Measurements from ENCODE around the gene LMCD1.

The LMCD1 gene

DNA sequence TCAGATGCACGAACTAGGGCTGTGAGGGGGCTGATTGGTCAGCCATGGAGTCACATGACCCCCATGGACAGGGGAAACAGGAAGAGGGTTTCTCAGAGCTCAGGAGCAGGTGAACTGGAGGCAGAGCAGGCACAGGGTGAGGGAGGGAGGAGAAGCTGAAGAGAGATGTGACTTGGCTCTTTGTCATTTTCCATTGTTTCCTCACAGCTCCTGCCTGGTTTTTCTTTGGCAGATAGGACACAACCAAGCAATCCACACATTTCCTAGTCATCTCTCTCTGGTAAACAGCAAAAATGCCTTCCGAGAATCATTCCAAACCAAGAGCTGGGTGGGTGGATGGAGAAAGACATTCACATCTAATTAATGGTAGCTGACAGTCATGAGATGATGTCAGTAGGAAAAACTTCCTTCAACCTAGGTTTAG, 43.4 kb upstream of the LMCD1 start:
- TF ChIP-seq, protein P1, sequence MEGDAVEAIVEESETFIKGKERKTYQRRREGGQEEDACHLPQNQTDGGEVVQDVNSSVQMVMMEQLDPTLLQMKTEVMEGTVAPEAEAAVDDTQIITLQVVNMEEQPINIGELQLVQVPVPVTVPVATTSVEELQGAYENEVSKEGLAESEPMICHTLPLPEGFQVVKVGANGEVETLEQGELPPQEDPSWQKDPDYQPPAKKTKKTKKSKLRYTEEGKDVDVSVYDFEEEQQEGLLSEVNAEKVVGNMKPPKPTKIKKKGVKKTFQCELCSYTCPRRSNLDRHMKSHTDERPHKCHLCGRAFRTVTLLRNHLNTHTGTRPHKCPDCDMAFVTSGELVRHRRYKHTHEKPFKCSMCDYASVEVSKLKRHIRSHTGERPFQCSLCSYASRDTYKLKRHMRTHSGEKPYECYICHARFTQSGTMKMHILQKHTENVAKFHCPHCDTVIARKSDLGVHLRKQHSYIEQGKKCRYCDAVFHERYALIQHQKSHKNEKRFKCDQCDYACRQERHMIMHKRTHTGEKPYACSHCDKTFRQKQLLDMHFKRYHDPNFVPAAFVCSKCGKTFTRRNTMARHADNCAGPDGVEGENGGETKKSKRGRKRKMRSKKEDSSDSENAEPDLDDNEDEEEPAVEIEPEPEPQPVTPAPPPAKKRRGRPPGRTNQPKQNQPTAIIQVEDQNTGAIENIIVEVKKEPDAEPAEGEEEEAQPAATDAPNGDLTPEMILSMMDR (conservative IDR thresholded peaks at IDR 0.05; ENCODE audit: low read depth, low read length), result no peak
- H3K4me3 ChIP-seq (ENCODE audit: low read length), result no peak overlapping the region
- no peak for DNase-seq (ENCODE audit: low read depth)

DNA sequence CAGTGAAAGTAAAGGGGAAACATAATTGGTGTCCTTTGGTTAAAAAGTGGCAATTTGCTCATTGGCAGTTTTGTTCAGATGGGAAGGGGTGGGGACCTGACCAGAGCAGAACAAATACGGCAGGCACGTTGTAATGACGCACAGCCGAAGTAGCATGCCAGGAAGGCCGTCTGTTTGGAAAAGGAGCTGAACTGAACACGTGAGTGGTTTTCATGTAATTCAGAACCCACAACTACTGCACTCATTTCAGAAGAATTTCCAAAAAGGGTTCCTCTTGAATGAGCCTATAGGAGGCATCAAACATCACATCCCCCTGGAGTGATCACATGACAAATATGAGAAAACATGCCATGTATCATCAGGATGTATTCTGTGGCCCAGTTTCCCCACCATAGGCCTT, 42.9 kb upstream of the LMCD1 start:
- TF ChIP-seq, protein P1 (conservative IDR thresholded peaks at IDR 0.05; ENCODE audit: low read depth, low read length), result no peak
- no peak for DNase-seq (ENCODE audit: low read depth)
- H3K4me3 ChIP-seq (ENCODE audit: low read length), result no peak overlapping the region

DNA sequence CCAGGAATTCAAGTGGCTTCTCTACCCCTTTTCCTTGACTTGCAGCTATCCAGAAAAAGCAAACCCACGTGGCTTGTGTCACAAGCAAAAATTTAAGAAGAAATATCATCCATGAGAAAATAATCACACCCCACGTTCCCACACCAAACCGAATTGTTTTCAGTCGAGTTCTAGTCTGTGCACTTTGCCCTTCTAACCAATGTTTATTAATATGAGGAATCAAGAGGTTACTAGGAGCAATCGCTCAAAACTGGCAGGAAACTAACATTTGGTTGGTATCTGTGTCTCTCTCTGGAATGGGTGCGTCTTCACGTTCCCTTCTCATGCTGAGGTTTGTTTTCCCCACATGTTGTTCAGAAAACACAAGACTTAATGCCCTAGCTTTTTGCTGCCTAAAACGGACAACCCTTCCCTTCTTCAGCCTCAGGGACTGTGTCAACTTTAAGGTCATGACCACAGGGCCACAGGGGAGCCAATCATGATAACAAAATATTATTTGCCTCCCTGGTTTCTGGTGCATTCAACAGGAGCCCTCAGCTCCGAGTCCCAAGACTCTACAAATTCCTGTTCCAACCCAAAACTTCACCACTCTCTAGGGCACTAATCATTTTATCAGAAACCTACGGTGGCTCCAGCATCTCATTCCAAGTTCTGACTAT, 41.4 kb upstream of the LMCD1 start:
- TF ChIP-seq, protein P1 (conservative IDR thresholded peaks at IDR 0.05; ENCODE audit: low read depth, low read length), result no peak
- DNase-seq (ENCODE audit: low read depth), result no peak
- H3K4me3 ChIP-seq (ENCODE audit: low read length), result no peak overlapping the region

DNA sequence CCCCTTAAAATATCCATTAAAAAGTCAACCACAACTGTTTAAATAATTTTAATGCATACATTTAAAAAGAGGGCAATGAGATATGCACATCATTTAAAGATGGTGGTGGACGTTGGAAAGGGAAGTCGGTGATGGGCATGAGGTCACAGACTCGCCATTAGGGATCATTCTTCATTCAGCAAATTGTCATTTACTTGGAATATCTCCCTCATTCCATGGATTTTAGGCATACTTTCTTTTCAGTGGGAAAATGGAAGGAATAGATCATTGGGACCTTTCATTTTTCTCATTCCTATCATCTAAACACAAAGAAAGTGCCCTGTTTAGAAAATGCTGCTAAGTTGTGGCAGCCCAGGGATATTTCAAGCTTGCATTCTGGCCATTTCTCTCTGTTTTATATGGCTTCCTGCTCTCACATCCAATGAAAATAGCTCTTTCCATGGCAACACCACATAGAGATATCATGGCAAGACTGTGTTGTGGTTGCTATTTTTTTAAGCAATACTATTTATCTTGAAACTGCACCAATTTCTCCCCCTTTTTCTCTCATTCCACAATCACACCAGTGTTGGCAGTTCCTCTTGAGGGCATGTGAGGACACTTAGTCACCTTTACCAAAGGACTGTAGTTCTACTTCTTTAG, 40.7 kb upstream of the LMCD1 start:
- no peak for DNase-seq (ENCODE audit: low read depth)
- TF ChIP-seq, protein P1 (conservative IDR thresholded peaks at IDR 0.05; ENCODE audit: low read depth, low read length), result no peak
- H3K4me3 ChIP-seq (ENCODE audit: low read length), result no peak overlapping the region

DNA sequence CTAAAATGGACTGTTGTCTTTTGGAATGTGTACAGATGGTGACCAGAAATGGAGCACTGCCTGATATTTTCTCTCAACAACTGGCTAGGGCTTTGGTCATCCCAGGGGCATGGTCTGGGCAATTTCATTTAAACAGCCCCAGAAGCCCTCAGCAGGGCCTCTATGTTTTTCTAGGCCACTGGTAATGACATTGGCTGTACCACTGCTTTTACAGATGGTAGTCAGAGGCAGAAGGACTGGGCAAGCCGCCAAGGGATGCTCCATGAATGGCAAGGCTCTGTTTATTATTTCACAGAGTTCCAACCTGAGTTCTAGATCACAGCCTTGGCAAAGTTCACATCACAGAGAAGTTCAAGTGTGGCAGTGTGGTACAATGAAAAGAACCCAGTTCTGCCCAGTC, 37.0 kb upstream of the LMCD1 start:
- no peak overlapping the region for H3K4me3 ChIP-seq (ENCODE audit: low read length)
- no peak for DNase-seq (ENCODE audit: low read depth)
- TF ChIP-seq, protein P1 (conservative IDR thresholded peaks at IDR 0.05; ENCODE audit: low read depth, low read length), result no peak

DNA sequence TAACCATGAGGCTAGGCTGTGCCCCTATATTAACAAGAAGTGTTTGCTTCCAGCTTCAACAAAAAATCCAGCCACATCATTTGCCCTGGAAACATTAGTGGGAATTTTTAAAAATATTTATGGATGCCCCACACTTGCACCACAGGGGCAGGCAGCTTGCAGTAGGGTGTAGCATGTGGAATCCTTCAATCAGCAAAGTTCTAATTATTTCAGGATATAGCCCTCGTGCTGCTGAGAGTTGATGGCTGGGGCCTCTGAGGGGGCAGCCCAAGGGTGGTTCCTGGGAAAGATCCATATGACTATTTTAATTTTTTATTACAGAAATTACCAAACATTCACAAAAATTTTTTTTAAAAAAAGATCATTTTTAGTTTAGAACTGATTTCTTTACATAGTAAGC, 35.1 kb upstream of the LMCD1 start:
- TF ChIP-seq, protein P1 (conservative IDR thresholded peaks at IDR 0.05; ENCODE audit: low read depth, low read length), result no peak
- no peak overlapping the region for H3K4me3 ChIP-seq (ENCODE audit: low read length)
- DNase-seq (ENCODE audit: low read depth), result no peak

DNA sequence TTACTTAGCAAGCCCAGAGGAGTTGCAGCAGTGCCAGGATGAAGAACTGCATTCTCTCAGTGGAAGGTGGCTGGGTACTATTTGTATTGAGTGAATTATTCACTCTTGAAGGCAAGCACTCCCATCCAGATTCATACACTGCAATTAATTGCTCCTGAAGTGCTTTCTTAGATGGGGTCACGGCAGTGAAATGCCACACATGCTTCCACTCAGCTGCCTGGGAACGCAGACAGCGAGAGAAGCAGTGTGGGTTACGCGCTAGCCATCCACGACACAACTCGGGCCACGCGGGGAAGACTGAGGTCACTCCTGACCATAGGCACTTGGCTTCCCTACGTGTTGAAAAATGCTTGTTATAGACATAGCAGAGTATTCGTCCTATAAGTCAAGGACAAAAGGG, 30.8 kb upstream of the LMCD1 start:
- DNase-seq (ENCODE audit: low read depth), result no peak
- TF ChIP-seq, protein P1 (conservative IDR thresholded peaks at IDR 0.05; ENCODE audit: low read depth, low read length), result no peak
- no peak overlapping the region for H3K4me3 ChIP-seq (ENCODE audit: low read length)
